Activated CD4-positive, CD25-positive, alpha-beta regulatory T cell treated with anti-CD3 and anti-CD28 coated beads, Interleukin-2, amount 50 U/mL, for 72 hours (primary cell): Measurements from ENCODE around the gene CXorf38.
"Not testable (repeated sequence)": the region's sequence is repeated elsewhere in the genome, so short reads cannot be mapped to it uniquely, and the experiment has no call there.

Experiments
- DNase-seq: peaks from one replicate; pipeline ENCODE4 v3.0.0; 2021

The CXorf38 gene

GRCh38 chrX:40625294-40625693, 22.1 kb downstream of the CXorf38 start:
- no peak for DNase-seq

- DNase-seq, result no peak
Measured at GRCh38 chrX:40623665-40624064, 23.7 kb downstream of the CXorf38 start.

GRCh38 chrX:40623139-40623536, 24.2 kb downstream of the CXorf38 start, which contains the start of gene MPC1L:
Gene MPC1L (plus strand): TSS chrX:40623428. CDS start chrX:40623566, 138 bp downstream.
- no peak for DNase-seq

- no peak for DNase-seq
Measured at GRCh38 chrX:40622479-40623138, 24.8 kb downstream of the CXorf38 start.

- DNase-seq, result no peak
Measured at GRCh38 chrX:40617566-40617965, 29.8 kb downstream of the CXorf38 start.

- DNase-seq, result no peak
Measured at GRCh38 chrX:40615976-40616375, 31.4 kb downstream of the CXorf38 start.

- no peak for DNase-seq
Measured at GRCh38 chrX:40612511-40612910, 34.9 kb downstream of the CXorf38 start.

GRCh38 chrX:40607381-40607780, 40.0 kb downstream of the CXorf38 start:
- no peak for DNase-seq

- no peak for DNase-seq
Measured at GRCh38 chrX:40603446-40603845, 43.9 kb downstream of the CXorf38 start.

GRCh38 chrX:40589616-40590321, 57.6 kb downstream of the CXorf38 start:
- DNase-seq, result not testable (repeated sequence)

- DNase-seq, result not testable (repeated sequence)
Measured at GRCh38 chrX:40587623-40588022, 59.7 kb downstream of the CXorf38 start.

- no peak for DNase-seq
Measured at GRCh38 chrX:40582811-40583210, 64.5 kb downstream of the CXorf38 start.

GRCh38 chrX:40582178-40582577, 65.2 kb downstream of the CXorf38 start:
- DNase-seq, result not testable (repeated sequence)

GRCh38 chrX:40581336-40581920, 65.9 kb downstream of the CXorf38 start:
- DNase-seq, result no peak

GRCh38 chrX:40580537-40581335, 66.6 kb downstream of the CXorf38 start, which contains the start of gene ATP6AP2:
Gene ATP6AP2 (plus strand): TSS chrX:40580970. CDS start chrX:40581066, 96 bp downstream.
- DNase-seq, result peak; percentile 81

- DNase-seq, result no peak
Measured at GRCh38 chrX:40579900-40580536, 67.3 kb downstream of the CXorf38 start.

GRCh38 chrX:40579141-40579540, 68.2 kb downstream of the CXorf38 start:
- no peak for DNase-seq

- no peak for DNase-seq
Measured at GRCh38 chrX:40578039-40578695, 69.2 kb downstream of the CXorf38 start.
